Epithelial cell of proximal tubule (primary cell): ENCODE data around the gene RAB23. TPM values are rescaled to one million over a fixed set of nuclear protein-coding genes. Genes with fewer than 3 reads are reported as not detected.

Source experiments
- DNase-seq: peaks from one replicate; pipeline ENCODE4 v3.0.0-alpha.2; 2011; ENCODE audit warnings: low read depth
- H3K4me3 ChIP-seq: 2 replicates; pipeline ENCODE4 v1.5.1; 2011; ENCODE audit warnings: low read depth, mild to moderate bottlenecking, low read length
- total RNA-seq: library from RNA; depleted of rRNA; stranded (reverse); fragments of >200 nt; gene quantifications from 2 replicates; pipeline ENCODE4 v1.2.3, GENCODE V29; 2015
- TF ChIP-seq, protein P1 (sequence below): conservative IDR thresholded peaks from 2 replicates; pipeline ENCODE4 v1.5.1; 2012; ENCODE audit warnings: low read depth, mild to moderate bottlenecking, low read length

Gene RAB23
- total RNA-seq, 1 donor from 2014 or later: 10.2 TPM

DNA sequence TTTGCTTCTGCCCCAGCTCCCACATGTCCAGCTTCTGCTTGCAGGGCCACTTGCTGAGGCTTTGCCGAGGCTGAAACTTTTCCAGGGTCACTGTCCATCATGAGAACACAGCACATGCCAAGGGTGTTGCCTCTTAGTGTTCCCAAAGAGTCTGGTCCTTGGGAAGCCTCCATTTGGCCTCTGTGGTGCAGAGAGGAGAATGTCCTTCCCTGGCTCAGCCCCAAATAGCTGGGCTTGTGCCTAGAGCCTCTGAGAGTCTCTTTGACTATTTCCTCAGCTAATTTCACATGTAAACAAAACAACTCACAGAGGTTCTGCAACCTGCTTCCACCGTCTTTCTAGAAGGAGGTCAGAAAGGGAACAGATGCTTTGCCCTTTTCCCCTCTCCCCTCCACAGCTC is 40.4 kb upstream of the RAB23 start:
- H3K4me3 ChIP-seq: no peak overlapping the region
- TF ChIP-seq, protein P1, sequence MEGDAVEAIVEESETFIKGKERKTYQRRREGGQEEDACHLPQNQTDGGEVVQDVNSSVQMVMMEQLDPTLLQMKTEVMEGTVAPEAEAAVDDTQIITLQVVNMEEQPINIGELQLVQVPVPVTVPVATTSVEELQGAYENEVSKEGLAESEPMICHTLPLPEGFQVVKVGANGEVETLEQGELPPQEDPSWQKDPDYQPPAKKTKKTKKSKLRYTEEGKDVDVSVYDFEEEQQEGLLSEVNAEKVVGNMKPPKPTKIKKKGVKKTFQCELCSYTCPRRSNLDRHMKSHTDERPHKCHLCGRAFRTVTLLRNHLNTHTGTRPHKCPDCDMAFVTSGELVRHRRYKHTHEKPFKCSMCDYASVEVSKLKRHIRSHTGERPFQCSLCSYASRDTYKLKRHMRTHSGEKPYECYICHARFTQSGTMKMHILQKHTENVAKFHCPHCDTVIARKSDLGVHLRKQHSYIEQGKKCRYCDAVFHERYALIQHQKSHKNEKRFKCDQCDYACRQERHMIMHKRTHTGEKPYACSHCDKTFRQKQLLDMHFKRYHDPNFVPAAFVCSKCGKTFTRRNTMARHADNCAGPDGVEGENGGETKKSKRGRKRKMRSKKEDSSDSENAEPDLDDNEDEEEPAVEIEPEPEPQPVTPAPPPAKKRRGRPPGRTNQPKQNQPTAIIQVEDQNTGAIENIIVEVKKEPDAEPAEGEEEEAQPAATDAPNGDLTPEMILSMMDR: no peak
- DNase-seq: no peak

DNA sequence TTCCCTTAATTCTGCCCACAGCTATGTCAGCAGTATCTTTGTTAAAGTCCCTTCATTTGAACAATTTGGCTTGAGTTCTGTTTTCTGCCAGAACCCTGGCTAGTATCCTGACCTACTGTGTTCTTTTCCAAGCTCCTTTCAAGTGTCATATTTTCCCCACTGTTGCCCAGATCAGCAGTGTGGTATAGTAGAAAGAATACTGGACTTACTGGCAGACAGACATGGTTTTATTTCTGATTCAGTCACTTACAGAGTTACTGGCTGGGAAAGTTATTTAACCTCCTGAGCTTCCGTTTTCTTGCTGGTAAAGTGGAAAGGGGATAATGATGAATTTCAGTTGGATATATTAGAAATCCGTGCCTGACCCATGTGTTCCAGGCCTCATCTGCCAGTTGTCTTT is 39.8 kb upstream of the RAB23 start:
- H3K4me3 ChIP-seq: no peak overlapping the region
- DNase-seq: no peak
- TF ChIP-seq, protein P1: no peak

DNA sequence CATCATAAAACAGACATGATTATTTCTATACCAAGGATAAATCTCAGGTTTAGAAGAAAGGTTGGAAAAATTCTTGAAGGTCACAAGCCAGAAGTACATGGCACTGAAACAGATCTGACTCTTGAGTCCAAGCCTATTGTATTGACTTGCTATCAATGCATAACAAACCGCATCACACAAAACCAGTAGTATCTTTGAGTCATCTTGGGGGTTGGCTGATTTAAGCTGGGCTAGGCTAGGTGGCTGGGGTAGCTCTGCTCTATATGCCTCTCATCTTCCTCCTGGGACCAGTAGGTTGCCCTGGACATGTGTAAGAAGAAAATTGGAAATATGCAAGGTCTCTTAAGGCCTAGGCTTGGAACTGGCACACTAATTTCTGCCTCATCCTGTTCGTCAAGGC is 37.0 kb upstream of the RAB23 start:
- TF ChIP-seq, protein P1: no peak
- no peak overlapping the region for H3K4me3 ChIP-seq
- no peak for DNase-seq

DNA sequence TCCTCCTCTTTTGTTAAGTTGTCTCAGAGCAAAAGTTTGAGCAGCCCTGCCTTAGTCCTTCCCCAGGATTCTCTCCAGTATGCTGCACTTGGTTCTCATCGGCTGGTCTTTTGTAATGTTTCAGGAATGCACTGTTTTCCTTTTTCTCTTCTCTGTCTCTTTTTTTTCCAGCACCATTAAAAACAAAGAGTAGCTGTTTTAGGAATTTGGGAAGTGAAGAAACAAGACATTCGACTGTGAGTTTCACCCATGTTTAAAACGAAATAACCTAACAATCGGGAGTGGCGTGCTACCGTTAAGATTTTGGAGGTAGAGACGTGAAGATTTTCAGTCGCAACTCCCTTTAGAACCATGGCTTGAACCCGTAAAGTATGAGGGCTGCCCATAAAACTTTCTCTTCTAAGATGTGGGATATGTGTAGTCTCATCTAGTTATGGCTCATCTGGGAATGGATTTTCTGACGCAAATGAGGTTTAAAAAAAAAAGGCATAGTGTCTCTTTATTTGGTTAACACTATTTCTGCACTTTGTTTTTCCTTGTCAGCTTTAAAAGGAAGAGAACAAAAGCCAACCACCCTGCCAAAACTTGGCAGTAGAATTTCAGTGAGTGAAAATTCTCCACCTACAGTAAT is 35.9 kb upstream of the RAB23 start:
- no peak overlapping the region for H3K4me3 ChIP-seq
- DNase-seq: no peak
- TF ChIP-seq, protein P1: no peak

DNA sequence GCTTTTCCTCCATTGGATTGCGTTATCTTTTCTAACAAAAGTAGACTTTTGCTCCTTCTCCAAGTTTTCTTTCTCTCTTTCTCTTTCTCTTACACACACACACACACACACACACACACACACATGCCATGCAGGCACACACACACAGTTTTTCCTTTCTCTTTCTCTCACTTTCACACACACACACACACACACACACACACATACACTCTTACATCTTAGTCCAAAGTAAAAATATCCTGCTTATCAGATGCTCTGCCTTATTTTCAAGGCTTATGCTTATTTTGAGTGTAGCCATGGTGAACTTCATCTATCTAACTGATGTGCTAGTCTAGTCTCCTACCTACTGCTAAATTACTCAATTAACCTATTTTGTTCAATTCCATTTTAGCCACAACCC is 34.4 kb upstream of the RAB23 start:
- DNase-seq: no peak
- H3K4me3 ChIP-seq: no peak overlapping the region
- TF ChIP-seq, protein P1: no peak

DNA sequence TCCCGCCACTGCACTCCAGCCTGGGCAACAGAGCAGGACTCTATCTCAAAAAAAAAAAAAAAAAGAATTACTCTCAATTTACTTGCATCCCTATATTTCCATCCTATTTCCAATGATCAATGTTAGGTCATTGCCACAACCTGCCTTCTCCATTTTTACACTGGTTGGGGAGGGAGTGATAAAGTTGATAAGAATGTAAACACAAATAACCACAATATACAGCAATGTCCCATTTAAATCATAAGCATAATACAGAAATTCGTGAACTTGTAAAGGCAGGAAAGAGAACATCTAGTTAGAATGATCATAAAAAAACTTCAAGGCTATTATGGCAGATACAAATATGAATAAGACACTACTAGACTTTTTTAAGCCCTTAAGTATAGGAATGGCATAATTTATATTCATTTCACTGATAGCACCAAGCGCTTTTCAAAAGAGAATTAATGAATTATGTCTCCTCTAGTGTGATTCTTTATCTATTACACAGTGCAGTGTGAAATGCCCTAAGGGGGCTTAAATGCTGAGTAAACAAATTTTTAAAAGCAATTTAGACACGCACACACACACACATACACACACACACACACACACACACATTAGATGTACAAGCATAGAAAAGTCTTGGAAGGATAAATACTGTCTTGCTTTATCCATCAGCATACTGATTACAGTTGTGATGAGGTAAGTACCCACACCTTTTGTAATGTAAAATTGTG is 33.5 kb upstream of the RAB23 start:
- no peak overlapping the region for H3K4me3 ChIP-seq
- no peak for DNase-seq
- TF ChIP-seq, protein P1: no peak
